COLO829 (cell line): Measurements from ENCODE around the gene SLBP.

Source experiments
- DNase-seq: peaks from one replicate; pipeline ENCODE4 v3.0.0; 2012; ENCODE audit warnings: low spot score

Gene SLBP

GRCh38 chr4:1712216-1713002, at the start of gene SLBP:
Gene SLBP, minus strand, starts transcription at chr4:1712319. Its CDS starts 131 bp downstream, at chr4:1712188.
- DNase-seq, result peak; percentile 84

DNA sequence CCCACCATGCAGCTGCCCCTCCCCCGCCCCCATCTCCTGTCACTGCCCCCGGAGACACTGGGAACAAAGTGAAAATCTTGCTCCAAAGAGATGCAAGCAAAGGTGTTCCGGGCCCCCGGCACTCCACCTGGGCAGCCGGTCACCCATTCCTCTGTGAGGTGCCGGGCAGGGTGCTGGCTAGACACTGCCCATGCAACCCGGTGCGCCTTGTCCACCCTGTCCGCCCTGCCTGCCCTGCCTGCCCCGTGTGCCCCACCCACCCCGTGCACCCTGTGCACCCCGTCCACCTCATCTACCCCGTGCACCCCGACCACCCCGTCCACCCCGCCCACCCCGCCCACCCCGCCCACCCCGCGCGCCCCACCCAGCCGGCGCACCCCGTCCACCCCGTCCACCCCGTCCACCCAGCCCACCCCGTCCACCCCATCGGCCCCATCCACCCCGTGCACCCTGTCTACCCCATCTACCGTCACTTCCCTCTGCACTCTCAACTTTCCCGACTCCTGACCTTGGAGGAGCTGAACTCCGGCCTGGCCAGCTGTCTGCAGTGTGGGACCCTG, 49.1 kb upstream of the SLBP start:
- no peak for DNase-seq

GRCh38 chr4:1760521-1761071, 48.5 kb upstream of the SLBP start:
- no peak for DNase-seq

- no peak for DNase-seq
Observed at GRCh38 chr4:1759818-1760223, 47.7 kb upstream of the SLBP start.

DNA sequence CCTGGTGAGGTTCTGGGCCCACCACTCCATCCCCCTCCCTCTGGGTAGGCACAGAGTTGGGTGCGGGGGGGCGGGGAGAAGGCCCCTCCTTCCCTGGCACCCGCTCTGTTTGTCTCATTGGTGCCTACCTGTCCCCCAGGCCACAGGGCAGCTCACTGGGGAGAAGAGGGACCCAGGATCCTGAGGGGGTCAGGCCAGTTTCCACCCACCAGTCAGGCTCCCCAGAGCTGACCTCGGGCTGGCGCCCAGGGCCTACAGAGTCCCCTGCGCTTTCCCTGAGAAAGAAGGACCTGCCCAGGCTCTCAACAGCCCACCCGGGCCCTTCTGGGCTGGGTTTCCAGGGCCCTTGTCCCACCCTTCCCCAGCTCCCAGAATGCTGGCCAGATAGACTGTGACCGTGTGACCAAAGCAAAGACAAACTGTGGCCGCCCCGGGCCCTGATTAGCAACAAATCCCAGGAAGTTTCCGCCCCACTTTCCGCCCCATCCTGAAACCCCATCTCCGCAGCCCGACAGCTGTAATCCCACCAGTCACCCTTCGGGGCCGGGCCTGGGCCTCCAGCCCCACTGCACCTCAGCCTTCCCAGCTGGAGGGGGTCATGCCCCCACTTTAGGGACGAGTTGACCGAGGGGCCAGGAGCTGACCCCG, 47.2 kb upstream of the SLBP start:
- DNase-seq, result no peak

- DNase-seq, result no peak
Observed at GRCh38 chr4:1758306-1759121, 46.4 kb upstream of the SLBP start.

DNA sequence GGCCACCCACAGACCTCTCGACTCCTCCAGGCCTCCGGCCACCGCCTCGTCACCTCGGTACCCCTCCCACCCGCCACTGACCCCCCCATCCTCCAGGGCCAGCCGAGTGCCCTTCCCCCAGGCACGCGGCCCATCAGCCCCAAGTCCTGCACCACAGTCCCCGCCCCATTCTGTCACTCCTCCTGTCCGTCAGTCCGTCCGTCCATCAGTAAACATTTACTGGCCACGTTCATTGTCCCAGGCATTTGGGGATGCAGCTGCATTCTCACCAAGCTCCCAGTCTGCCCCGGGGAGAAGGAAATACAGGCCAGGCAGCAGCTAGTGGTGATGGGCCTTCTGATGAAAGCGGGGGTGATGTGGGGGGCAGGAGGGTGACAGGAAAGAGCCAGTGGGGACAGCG, 45.7 kb upstream of the SLBP start:
- no peak for DNase-seq

DNA sequence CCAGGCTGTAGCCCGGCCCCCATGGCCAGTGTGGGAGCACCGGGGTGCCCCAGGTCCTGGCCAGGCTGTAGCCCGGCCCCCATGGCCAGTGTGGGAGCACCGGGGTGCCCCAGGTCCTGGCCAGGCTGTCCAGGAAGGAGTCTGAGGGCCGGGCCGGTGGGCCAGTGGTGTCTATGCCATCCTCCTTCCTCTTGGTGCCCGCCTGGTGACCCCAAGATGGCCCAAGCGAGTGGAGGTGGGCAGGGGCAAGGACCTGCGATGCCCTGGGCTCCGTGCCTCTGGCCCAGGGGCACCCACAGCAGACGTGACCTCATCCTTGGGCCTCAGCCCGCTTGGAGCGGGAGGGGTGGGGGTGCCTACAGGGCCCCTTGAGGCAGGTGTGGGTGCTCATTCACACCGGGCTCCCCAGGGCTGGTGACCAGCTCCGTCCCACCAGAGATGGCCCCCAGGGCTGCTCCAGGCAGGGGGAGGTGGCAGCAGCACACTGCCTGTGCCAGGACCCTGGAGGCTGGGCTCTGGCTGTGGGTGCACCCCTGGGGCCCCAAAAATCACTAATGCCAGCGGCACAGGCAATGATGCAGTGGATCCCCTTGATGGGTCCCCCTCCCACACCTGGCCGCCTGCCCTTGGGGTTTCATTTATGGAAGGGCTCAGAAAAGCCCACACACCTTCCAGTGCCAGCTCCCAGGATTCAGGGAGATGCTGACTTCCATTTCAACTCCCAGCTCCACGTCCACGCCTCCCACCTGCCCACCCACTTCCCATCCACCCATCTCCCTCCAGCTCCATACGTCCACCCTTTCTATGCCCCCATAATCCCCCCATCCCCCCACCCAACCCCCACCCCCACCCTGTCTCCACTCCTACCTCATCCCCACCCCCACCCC, 45.0 kb upstream of the SLBP start:
- no peak for DNase-seq

DNA sequence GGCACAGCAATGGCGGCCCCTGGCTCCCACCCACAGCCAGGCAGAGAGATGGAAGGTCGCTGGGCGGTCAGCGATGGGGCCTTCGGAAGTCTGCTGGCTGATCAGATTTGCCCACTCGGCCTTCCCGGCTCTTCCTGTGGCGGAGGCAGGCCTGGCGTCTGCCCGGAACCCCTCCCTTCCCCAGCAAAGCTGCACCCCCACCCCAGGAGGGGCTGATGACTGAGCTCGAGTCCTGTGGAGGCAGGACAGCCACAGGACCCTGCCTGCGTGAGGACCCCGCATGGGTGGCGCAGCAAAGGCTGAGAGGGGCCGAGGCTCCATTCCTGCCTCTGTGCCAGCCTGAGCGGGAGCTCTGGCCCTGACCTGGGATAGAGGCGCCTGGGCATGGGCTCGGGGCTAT, 44.0 kb upstream of the SLBP start:
- DNase-seq, result no peak

DNA sequence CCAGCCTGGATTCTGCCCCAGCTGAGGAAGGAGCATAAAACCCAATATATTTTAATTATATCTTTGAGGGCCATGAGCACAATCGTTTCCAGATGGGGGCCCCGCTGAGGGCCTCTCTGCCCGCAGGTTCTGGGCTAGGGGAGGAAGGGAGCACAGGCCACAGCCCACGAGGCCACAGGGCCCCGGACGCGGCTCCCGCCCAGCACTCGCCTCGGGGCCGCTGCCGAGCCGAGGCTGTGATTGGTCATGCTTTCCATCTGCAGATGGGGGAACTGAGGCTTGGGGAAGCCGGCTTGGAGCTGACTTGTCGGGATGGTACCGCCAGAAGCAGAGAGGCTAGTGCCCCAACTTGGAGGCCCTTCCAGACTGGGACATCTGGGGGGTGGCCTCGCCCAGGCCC, 43.2 kb upstream of the SLBP start:
- no peak for DNase-seq

DNA sequence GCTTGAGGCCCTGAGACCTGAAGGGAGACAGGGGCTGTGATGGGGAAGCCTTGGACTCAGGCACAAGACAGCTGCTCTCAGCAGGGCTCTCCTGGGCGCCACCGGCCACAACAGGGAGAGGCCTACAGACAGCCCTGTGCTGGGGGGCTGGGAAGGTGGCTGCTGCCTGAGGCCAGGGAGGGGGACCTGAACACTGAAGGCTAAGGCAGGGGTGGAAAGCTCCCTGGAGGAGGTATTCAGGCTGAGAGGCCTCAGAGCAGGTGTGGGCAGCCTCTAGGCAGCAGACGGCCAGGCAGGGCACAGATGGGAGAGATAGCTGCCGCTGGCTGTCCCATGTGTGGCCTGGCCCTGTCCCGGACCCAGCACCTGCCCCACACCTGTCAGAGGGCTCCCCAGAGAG, 42.2 kb upstream of the SLBP start:
- no peak for DNase-seq

DNA sequence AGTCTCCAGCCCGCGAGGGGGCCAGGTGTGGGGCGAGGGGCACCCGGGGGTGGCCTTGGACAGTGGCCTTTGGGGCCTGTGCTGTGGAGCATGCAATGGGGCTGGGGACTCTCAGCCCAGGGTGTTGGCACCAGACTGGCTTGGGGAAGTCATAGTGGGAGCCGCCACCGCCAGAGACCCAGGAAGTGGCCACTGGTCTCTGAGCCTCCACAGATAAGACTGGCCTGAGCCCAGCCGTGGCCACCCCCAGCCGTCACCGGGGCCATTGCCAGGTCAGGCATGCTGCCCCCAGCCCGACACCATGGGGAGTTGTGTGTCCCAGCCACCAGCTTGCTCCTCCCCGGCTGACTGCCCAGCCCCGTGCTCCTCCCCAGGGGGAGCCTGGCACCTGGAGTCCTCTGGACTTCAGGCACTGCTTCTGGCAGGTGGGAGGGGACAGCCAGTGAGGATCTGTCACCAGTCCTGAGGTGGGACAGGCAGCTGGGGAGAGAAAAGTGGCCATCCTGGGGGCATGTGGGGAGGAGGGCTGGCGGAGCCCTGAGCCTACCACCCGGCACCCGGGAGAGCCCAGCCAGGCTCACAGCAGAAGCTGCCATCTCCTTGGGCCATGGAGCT, 41.7 kb upstream of the SLBP start:
- DNase-seq, result no peak

DNA sequence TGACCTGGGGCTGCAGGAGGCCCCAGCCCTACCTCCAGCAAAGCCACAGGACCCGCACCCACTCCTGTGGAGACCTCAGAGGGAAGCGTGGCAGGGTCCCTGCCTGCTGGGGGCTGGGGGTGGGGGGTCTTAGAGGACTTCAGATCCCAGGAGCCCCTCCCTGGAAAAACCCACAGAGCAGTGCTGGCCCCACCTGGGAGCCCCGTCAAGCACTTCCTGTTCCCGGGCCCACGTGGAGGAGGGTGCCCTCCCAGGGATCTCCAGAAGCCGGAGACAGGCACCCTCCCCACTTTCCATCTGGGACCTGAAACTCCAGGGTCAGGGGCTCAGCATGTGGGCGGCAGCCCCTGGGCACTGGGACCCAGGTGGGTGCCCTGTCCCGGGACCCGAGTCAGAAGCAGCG, 41.2 kb upstream of the SLBP start:
- no peak for DNase-seq

GRCh38 chr4:1752284-1753041, 40.3 kb upstream of the SLBP start:
- DNase-seq, result no peak

DNA sequence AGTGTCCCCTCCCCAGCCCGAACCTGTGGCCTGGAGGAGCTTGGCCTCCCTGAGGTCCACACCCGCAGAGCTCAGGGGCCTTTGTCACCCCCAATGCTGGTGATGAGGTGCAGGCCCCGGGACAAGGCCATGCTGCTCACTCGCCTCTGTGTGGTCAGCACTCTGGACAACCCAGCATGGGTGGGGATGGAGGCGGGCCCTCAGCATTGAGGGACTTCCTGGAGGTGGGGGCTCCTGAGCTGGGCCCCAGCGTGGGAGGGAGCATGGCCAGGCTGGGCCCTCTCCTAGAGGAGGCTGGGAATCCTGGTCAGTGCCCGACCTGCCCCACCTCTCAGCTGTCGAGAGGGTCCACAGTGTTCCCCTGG, 39.8 kb upstream of the SLBP start:
- DNase-seq, result no peak

GRCh38 chr4:1751155-1751918, 39.2 kb upstream of the SLBP start:
- DNase-seq, result no peak

DNA sequence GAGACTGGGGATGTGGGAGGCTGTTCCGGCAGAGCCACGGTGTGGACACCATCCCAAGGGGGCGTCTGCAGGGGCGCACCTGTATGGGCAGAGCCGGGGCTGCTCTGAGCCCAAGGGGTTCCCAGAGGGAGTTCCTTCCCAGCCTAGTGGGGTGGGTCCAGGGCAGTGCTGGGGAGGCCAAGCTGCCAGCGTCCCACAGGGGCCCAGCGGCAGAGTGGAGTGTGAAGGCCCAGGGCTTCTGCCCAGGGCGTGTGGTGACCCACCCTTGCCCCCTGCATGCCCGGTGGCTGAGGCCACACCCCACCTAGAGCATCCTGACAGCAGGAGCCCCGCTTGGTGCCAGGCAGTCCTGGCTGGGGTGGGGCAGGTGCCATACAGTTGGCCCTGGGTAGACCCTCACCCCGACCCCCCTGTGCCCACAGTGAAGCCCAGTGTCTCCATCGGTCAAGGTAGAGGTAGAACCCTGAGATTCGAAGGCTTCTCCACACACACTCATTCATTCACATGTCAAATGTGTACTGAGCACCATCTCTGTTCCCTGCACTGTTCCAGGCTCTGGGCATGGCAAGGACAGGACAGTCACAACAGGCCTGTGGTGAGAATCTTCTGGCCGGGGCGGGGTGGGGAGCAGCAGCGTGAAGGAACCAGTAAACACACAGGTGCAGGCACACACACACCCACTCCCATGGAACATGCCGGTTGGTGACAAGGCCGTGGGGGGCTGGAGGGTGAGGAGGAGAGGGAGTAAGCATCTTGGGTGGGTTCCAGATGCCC, 38.4 kb upstream of the SLBP start:
- no peak for DNase-seq

GRCh38 chr4:1749826-1750225, 37.7 kb upstream of the SLBP start:
- DNase-seq, result no peak

- no peak for DNase-seq
Observed at GRCh38 chr4:1749370-1749769, 37.3 kb upstream of the SLBP start.
